ENCODE results near the gene CHRNG.

Gene CHRNG

DNA sequence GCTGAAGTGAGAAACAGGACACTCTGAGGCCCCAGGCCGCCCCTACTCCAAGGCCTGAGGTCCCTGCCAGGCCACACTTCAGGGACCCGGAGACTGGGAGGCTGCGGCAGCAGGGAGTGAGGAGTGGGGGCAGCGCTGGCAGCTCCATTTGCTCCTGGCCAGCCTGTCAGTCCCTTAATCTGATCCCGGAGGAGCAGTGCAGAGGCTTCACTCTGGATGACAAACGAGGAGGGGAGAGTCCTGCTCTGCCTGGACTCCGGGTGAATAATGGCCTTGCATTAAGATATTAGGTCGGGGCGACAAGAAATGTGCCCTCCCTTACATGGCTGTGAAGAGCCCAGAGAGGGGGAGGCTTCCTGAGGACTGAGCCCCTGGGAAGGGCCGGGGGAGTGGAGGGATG is 33.6 kb upstream of the CHRNG start:
- TF ChIP-seq, protein P1, sequence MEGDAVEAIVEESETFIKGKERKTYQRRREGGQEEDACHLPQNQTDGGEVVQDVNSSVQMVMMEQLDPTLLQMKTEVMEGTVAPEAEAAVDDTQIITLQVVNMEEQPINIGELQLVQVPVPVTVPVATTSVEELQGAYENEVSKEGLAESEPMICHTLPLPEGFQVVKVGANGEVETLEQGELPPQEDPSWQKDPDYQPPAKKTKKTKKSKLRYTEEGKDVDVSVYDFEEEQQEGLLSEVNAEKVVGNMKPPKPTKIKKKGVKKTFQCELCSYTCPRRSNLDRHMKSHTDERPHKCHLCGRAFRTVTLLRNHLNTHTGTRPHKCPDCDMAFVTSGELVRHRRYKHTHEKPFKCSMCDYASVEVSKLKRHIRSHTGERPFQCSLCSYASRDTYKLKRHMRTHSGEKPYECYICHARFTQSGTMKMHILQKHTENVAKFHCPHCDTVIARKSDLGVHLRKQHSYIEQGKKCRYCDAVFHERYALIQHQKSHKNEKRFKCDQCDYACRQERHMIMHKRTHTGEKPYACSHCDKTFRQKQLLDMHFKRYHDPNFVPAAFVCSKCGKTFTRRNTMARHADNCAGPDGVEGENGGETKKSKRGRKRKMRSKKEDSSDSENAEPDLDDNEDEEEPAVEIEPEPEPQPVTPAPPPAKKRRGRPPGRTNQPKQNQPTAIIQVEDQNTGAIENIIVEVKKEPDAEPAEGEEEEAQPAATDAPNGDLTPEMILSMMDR (IDR thresholded peaks at IDR 0.05; ENCODE audit: low read depth, low read length, missing control alignments), result no peak
- DNase-seq (ENCODE audit: extremely low read depth, low read depth), result no peak
- no peak overlapping the region for H3K4me3 ChIP-seq (replicated peaks; ENCODE audit: low read depth, low read length)

- no peak for DNase-seq (ENCODE audit: extremely low read depth, low read depth)
- TF ChIP-seq, protein P1 (IDR thresholded peaks at IDR 0.05; ENCODE audit: low read depth, low read length, missing control alignments), result no peak
- no peak overlapping the region for H3K4me3 ChIP-seq (replicated peaks; ENCODE audit: low read depth, low read length)
Measured at GRCh38 chr2:232506709-232507108, 32.8 kb upstream of the CHRNG start.

- no peak for DNase-seq (ENCODE audit: extremely low read depth, low read depth)
- TF ChIP-seq, protein P1 (IDR thresholded peaks at IDR 0.05; ENCODE audit: low read depth, low read length, missing control alignments), result no peak
Measured at GRCh38 chr2:232508251-232508650, 31.2 kb upstream of the CHRNG start.

GRCh38 chr2:232511336-232511890 is 28.1 kb upstream of the CHRNG start:
- no peak for DNase-seq (ENCODE audit: extremely low read depth, low read depth)
- no peak overlapping the region for H3K4me3 ChIP-seq (replicated peaks; ENCODE audit: low read depth, low read length)
- TF ChIP-seq, protein P1 (IDR thresholded peaks at IDR 0.05; ENCODE audit: low read depth, low read length, missing control alignments), result no peak

More at GRCh38 chr2:232508251-232508650, 31.2 kb upstream of the CHRNG start:
- H3K4me3 ChIP-seq (replicated peaks; ENCODE audit: low read depth, low read length), result no peak overlapping the region

DNA sequence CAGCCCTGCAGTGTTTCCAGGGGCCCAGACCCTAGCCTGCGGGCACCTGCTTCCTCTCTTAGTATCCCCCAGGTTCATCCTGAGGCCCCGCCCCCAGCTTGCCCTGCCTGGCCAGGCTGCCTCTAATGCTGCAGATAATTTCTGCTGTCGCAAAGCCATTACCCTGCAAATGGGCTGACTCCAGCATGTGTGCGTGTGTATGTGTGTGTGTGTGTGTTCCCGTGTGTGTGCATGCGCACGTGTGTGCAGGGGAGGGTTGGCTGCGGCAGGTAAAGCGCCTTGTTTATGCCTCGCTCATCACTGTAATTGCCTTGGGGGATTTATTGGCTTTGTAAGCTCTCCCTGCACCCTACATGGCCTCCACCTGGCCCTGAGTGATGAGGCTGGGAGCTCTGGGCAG is 26.9 kb upstream of the CHRNG start:
- H3K4me3 ChIP-seq (replicated peaks; ENCODE audit: low read depth, low read length), result no peak overlapping the region
- no peak for DNase-seq (ENCODE audit: extremely low read depth, low read depth)
- TF ChIP-seq, protein P1 (IDR thresholded peaks at IDR 0.05; ENCODE audit: low read depth, low read length, missing control alignments), result no peak

- H3K4me3 ChIP-seq (replicated peaks; ENCODE audit: low read depth, low read length), result no peak overlapping the region
- TF ChIP-seq, protein P1 (IDR thresholded peaks at IDR 0.05; ENCODE audit: low read depth, low read length, missing control alignments), result no peak
- no peak for DNase-seq (ENCODE audit: extremely low read depth, low read depth)
Measured at GRCh38 chr2:232513353-232513752, 26.1 kb upstream of the CHRNG start.

DNA sequence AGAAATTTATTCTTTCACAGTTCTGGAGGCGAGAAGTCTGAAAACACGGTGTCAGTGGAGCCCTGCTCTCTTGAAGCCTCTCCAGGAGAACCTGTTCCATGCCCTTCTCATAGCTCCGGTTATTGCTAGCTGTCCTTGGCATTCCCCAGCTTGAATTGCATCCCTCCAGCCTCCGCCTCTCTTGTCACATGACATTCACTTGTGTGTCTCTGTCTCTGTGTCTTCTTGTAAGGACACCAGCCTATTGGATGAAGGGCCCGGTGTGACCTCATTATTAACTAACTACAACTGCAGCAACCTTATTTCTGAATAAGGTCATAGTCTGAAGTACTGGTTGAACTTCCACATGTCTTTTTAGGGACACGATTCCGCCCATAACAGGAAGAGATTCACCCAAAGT is 23.9 kb upstream of the CHRNG start:
- no peak for DNase-seq (ENCODE audit: extremely low read depth, low read depth)
- no peak overlapping the region for H3K4me3 ChIP-seq (replicated peaks; ENCODE audit: low read depth, low read length)
- TF ChIP-seq, protein P1 (IDR thresholded peaks at IDR 0.05; ENCODE audit: low read depth, low read length, missing control alignments), result no peak
